Measurements from ENCODE around the gene GSE1.

DNA sequence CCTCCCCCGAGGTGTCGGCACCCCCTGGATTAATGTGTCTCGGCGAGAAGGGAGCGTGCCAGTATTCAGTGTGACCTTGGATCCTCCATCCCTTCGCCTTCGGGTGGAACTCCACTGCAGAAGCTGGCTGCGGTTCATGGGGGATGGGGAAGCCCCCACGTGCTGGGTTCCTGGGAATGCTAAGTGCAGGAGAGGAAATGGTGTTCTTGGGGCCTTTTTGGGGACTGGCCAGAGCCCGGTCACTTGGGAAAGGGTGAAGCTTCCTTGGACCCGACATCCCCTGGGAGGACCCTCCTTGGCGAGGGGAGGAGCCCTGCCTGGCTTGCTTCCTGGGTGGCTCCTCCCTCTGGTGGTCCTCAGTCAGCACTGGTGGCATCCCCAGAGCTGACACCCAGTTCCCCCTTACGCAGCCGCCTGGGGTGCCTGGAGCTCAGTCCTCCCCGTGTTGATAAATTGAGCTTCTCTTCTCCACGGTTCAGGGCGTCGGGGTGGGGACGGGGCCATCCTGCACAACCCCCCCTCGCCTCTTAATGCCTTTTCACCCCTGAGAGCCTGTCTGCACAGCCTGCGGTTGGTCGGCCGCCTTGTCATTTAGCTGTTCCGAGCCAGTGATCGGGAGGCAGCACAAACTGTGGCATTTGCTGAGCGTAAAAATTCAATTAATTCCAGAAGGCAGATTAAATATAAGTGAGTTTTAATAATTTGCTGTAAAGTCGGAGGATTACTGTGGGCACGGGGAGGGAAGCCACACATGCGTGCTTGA, 30.7 kb upstream of the GSE1 start:
- TF ChIP-seq CTCF (IDR thresholded peaks at IDR 0.05) = no peak
- no peak for TF ChIP-seq POLR2A (IDR thresholded peaks at IDR 0.05)
